Pancreas (tissue), 10 donors: ENCODE data around the gene EXOC6. TPM values are rescaled to one million over a fixed set of nuclear protein-coding genes. Genes with fewer than 3 reads are reported as not detected.

Experiments
- ATAC-seq, 4 donors: fragments of 200-7000 bp; cut with Tn5 transposase; one replicate each; pipeline versions ENCODE4 v1.8.0 to v1.9.1; 2020; ENCODE audit warnings: mild to moderate bottlenecking in 4 of 4, moderate library complexity in 4 of 4
- DNase-seq, 6 donors: peaks; one replicate each; pipeline ENCODE4 v3.0.0-alpha.2; 2020
- FAIRE-seq: peaks from 2 replicates; lab custom pipeline; 2012; peaks lifted over from hg19 to GRCh38; lab: Jason Lieb, UNC
- H3K27ac ChIP-seq, 4 donors: fragments of 200-600 bp; sonication (generic); 1 replicate in 3 of 4; 2 replicates in 1 of 4; pipeline versions ENCODE4 v1.5.0 to v1.8.0; 2020
- H3K27me3 ChIP-seq, 4 donors: fragments of 200-600 bp; one replicate each; pipeline ENCODE4 v1.8.0; 2021
- H3K36me3 ChIP-seq, 3 donors: fragments of 200-600 bp; sonication (generic) in 1 of 3; one replicate each; pipeline versions ENCODE4 v1.5.0 to v1.8.0; 2020 to 2021
- H3K4me1 ChIP-seq, 3 donors: fragments of 200-600 bp; one replicate each; pipeline ENCODE4 v1.8.0; 2021
- H3K4me3 ChIP-seq, 4 donors: fragments of 200-600 bp; sonication (generic) in 2 of 4; one replicate each; pipeline versions ENCODE4 v1.5.0 to v1.8.0; 2020 to 2021
- H3K9me3 ChIP-seq, 4 donors: fragments of 200-600 bp; one replicate each; pipeline ENCODE4 v1.8.0; 2021
- WGBS, 2 donors: extraction: QIAGEN DNeasy Blood & Tissue Kit; methylation state at CpG; one replicate each; pipeline ENCODE4 v1.1.7; 2013; 5-methylcytosine and 5-hydroxymethylcytosine counted together
- intact Hi-C, 3 donors: fragments of 100-400 bp; cut with DNase I; formaldehyde crosslinking; loops; one replicate each; pipeline versions ENCODE4 v1.11.1 to v1.14.2; 2022
- polyA plus RNA-seq, 2 donors: library from polyadenylated mRNA; stranded (reverse); fragments of 200-250 nt; gene quantifications; one replicate each; pipeline ENCODE4 v1.2.3, GENCODE V29; 2013
- total RNA-seq, 6 donors: library from RNA; stranded (reverse); fragmentation: NEBNext Ultra II Directional in 4 of 6; extraction: Animal tissue kit (Norgen Biotek cat#: 25700) in 4 of 6; gene quantifications; one replicate each; pipeline versions ENCODE4 v1.2.1 to v1.2.4, GENCODE V29; 2021 to 2023
- TF ChIP-seq, protein P1 (sequence below), 4 donors: fragments of 200-600 bp; sonication (generic) in 3 of 4; IDR thresholded peaks; one replicate each; pipeline versions ENCODE4 v1.5.0 to v1.8.0; 2021; ENCODE audit warnings: antibody characterized with exemption in 4 of 4
- donor health status: healthy with polysubstance abuse.
- donor health status: DM: no; HTN: no; CAD: no; lungs with moderate emphysema.
- donor health status: DM: no; HTN: no; CAD: no.
- donor health status: control.
- donor health status: control.
- donor health status: Bipolar disorder and iron deficiency.
- donor health status: DM: yes; HTN: yes; CAD: no.
- donor health status: DM: no; HTN: no; CAD: no.
- donor health status: DM: no; HTN: no; CAD: no.
- donor health status: DM: yes; HTN: yes; CAD: no.

EXOC6 gene
- total and polyA plus RNA-seq, 8 donors: 4.2 to 10.3 (median 7.3) TPM

DNA sequence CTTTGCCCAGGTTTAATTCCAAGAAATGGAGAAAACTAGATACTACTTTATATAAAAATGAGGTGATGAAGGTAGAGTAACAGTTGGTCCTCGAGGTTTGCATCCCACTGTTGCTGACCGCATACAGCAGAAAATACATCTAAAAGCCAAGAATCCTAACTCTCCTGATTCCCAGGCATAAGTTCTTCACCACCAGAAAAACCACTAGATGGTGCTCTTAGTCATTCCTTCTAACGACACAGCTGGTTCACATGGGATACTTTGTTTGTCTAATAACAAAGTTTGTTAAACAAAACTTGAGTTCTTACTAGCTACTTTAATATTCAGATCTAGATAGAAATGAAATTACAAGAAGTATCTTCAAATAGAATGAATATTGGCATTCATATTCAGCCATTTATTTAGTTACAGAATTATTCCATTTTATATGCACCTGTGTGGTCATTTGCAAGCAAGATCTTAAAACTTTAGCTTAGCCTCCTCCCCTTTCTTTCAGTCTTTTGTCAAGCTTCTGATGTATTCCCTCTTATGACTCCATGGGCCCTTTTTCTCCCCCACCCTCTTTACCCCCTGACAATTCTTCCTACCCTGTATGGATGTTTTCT lies 158.2 kb downstream of the EXOC6 start:
- Histone ChIP-seq H3K4me3 (no peak overlapping the region), H3K4me1 (no peaks in the 10 kb centered on the region), H3K36me3 (no peaks in the 10 kb centered on the region), H3K27ac (no peak overlapping the region), H3K9me3 (no peaks in the 10 kb centered on the region), H3K27me3 (no peaks in the 10 kb centered on the region)
- TF ChIP-seq, protein P1, sequence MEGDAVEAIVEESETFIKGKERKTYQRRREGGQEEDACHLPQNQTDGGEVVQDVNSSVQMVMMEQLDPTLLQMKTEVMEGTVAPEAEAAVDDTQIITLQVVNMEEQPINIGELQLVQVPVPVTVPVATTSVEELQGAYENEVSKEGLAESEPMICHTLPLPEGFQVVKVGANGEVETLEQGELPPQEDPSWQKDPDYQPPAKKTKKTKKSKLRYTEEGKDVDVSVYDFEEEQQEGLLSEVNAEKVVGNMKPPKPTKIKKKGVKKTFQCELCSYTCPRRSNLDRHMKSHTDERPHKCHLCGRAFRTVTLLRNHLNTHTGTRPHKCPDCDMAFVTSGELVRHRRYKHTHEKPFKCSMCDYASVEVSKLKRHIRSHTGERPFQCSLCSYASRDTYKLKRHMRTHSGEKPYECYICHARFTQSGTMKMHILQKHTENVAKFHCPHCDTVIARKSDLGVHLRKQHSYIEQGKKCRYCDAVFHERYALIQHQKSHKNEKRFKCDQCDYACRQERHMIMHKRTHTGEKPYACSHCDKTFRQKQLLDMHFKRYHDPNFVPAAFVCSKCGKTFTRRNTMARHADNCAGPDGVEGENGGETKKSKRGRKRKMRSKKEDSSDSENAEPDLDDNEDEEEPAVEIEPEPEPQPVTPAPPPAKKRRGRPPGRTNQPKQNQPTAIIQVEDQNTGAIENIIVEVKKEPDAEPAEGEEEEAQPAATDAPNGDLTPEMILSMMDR (IDR thresholded peaks at IDR 0.05): peak in 3 of 4 donors; percentile 24 to 43 (median 32)
- intact Hi-C loops: no loop called here
- 4% methylated on average over 3 of the region's 3 CpGs for WGBS, 2 donors
- FAIRE-seq: peak; percentile 86
- DNase-seq: no peak
- peak in 3 of 4 donors; percentile 62 to 69 (median 67) for ATAC-seq

DNA sequence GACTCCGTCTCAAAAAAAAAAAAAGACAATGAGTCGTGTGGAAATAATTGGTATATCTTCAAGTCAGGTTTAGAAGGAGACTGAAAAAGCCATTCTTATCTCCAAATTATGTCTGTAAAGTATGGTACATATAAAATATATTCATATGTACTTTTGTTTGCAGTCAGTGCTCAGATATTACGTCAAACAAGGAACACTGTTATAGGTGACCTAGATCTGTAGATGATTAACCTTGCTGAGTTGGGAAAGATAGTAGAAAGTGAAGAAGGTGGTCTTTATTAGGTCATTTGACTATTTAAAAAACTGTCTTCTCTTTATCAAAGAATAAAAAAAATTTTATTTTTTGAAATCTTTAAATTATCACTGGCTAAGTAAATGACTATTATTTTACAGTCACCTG lies 167.4 kb downstream of the EXOC6 start:
- TF ChIP-seq, protein P1 (IDR thresholded peaks at IDR 0.05): no peak
- ATAC-seq: no peak
- H3K27ac ChIP-seq: no peak overlapping the region

DNA sequence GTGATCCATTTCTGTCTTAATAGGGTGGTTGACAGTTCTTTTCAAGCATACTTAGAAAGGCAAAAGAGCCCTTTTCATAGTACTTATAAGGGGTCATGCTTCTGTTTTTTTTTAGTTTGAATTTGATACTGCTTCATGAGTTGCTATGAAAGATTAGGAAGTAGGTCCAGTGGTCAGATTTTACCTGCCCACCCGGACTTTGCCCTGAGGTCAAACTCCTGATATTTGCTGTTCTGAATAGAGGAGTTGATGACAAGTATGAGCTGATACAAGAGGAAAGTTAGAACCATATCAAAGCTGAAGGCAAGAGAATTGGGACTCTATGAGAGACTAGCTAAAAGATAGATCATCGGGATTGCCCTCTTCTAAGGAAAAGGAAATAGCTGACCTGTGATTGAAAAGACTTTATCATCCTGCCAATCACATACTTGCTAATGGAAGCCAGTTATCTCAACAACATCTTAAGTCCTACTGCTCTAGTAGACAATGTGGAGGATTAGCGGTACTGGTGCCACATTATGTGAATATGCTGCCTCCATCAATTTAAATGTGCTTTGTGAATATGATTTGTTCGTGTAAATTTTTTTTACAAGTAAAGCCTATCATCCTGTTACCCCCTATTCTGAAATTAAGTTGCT lies 174.8 kb downstream of the EXOC6 start:
- Histone ChIP-seq H3K27me3 (no peaks in the 10 kb centered on the region), H3K36me3 (no peaks in the 10 kb centered on the region), H3K9me3 (no peaks in the 10 kb centered on the region), H3K4me1 (no peaks in the 10 kb centered on the region), H3K27ac (no peak overlapping the region), H3K4me3 (no peak overlapping the region)
- no peak for DNase-seq
- TF ChIP-seq, protein P1 (IDR thresholded peaks at IDR 0.05): no peak
- no peak for ATAC-seq
- intact Hi-C loops: no loop called here
- no peak for FAIRE-seq
- WGBS, 2 donors: 85 to 91% methylated on average over 4 of the region's 4 CpGs

More for the DNA sequence above, 167.4 kb downstream of the EXOC6 start:
- Histone ChIP-seq H3K4me3 (no peak overlapping the region), H3K36me3 (no peaks in the 10 kb centered on the region), H3K4me1 (no peaks in the 10 kb centered on the region), H3K9me3 (no peaks in the 10 kb centered on the region), H3K27me3 (no peaks in the 10 kb centered on the region)
- whole genome bisulfite sequencing, 2 donors: 85 to 86% methylated on average over 3 of the region's 3 CpGs
- FAIRE-seq (no peak), DNase-seq (no peak)
- intact Hi-C loops: no loop called here

DNA sequence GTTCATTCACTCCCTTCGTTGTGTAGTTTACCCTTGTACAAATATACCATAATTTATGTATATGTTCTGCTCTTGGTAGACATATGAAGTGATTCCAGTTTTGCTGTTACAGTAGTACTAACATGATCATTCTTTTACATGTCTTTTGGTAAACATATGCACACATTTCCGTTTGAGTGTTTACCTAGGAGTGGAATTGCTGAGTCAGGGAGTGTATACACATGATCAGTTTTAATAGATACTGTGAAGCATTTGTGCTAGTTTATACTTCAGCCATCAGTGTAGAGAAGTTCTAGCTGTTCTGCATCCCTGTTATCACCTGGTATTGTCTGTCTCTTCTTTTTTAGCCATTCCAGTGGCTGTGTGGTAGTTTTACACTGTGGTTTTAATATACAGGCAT lies 177.8 kb downstream of the EXOC6 start:
- Histone ChIP-seq H3K9me3 (no peaks in the 10 kb centered on the region), H3K4me1 (no peaks in the 10 kb centered on the region), H3K27ac (no peak overlapping the region), H3K27me3 (no peaks in the 10 kb centered on the region), H3K4me3 (no peak overlapping the region), H3K36me3 (no peaks in the 10 kb centered on the region)
- ATAC-seq (no peak), FAIRE-seq (no peak), DNase-seq (no peak)
- TF ChIP-seq, protein P1 (IDR thresholded peaks at IDR 0.05): no peak
- 59% methylated on average over 2 of the region's 2 CpGs for WGBS, 2 donors
- intact Hi-C loops: no loop called here

DNA sequence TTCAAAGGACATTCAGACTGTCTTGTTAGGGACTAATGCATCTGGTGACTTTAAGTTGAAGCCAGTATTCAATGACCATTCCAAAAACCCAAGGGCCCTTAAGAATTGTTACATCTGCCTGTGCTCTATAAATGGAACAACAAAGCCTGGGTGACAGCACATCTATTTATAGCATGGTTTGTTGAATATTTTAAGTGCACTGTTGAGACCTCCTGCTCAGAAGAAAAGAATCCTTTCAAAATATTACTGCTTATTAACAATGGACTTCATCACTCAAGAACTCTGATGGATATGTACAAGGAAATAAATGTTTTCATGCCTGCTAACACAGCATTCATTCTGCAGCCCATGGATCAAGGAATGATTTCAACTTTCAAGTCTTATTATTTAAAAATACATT lies 179.2 kb downstream of the EXOC6 start:
- H3K36me3 ChIP-seq: no peaks in the 10 kb centered on the region
- DNase-seq (no peak), ATAC-seq (no peak), FAIRE-seq (no peak)
- H3K27me3 ChIP-seq: no peaks in the 10 kb centered on the region
- H3K4me3 ChIP-seq: no peak overlapping the region
- intact Hi-C loops: no loop called here
- H3K9me3 ChIP-seq: no peaks in the 10 kb centered on the region
- no peaks in the 10 kb centered on the region for H3K4me1 ChIP-seq
- H3K27ac ChIP-seq: no peak overlapping the region
- TF ChIP-seq, protein P1 (IDR thresholded peaks at IDR 0.05): no peak
